OCI-LY3 (cell line): ENCODE results near the gene RAD18.

Experiments used
- H2AFZ ChIP-seq: fragments of 200-600, 300-600 bp; shearing (Covaris generic); 2 replicates; pipeline ENCODE4 v1.6.0; 2014; ENCODE audit warnings: antibody characterized with exemption, low read depth, low read length
- H3K27ac ChIP-seq: fragments of 200-600, 300-600 bp; sonication (generic); 2 replicates; pipeline ENCODE4 v1.5.1; 2014; ENCODE audit warnings: mild to moderate bottlenecking, low read length, moderate library complexity, mixed read lengths
- H3K27me3 ChIP-seq: fragments of 200-600, 300-600 bp; sonication (generic); 2 replicates; pipeline ENCODE4 v1.6.1; 2014; ENCODE audit warnings: low read depth, low read length, mixed read lengths
- H3K36me3 ChIP-seq: fragments of 200-600, 300-600 bp; sonication (generic); replicated peaks from 2 replicates; pipeline ENCODE3; 2014; ENCODE audit warnings: low read depth, low read length, mixed read lengths
- H3K4me1 ChIP-seq: fragments of 300-600, 200-600 bp; sonication (generic); 2 replicates; pipeline ENCODE4 v1.6.1; 2014; ENCODE audit warnings: low read length, mixed read lengths
- H3K4me2 ChIP-seq: fragments of 200-600, 300-600 bp; sonication (generic); 2 replicates; pipeline ENCODE4 v1.6.1; 2014; ENCODE audit warnings: low read length, mixed read lengths
- H3K4me3 ChIP-seq: fragments of 300-600, 200-600 bp; sonication (generic); 2 replicates; pipeline ENCODE4 v1.5.1; 2014; ENCODE audit warnings: antibody characterized with exemption, mild to moderate bottlenecking, low read length, moderate library complexity
- H3K79me2 ChIP-seq: fragments of 300-600, 200-600 bp; shearing (Covaris generic); 2 replicates; pipeline ENCODE4 v1.6.1; 2014; ENCODE audit warnings: mild to moderate bottlenecking, low read length, mixed read lengths
- H3K9ac ChIP-seq: fragments of 300-600, 200-600 bp; shearing (Covaris generic); 2 replicates; pipeline ENCODE4 v1.6.0; 2014; ENCODE audit warnings: mild to moderate bottlenecking, low read length, moderate library complexity
- H3K9me3 ChIP-seq: fragments of 200-600, 300-600 bp; shearing (Covaris generic); 2 replicates; pipeline ENCODE4 v1.6.1; 2014; ENCODE audit warnings: low read length, mixed read lengths; ENCODE audit not compliant: insufficient read depth
- H4K20me1 ChIP-seq: fragments of 200-600, 300-600 bp; sonication (generic); 2 replicates; pipeline ENCODE4 v1.6.1; 2016; ENCODE audit warnings: low read length, mixed read lengths; ENCODE audit not compliant: insufficient read depth
- EZH2phosphoT487 ChIP-seq: fragments of 200-600 bp; shearing (Covaris generic); IDR thresholded peaks from 2 replicates; pipeline ENCODE4 v1.6.1; 2018; ENCODE audit warnings: antibody characterized with exemption, mixed run types, low read depth
- TF ChIP-seq, protein P1 (sequence below): fragments of 200-600, 300-600 bp; sonication (generic); IDR thresholded peaks from 2 replicates; pipeline ENCODE4 v1.5.1; 2014; ENCODE audit warnings: antibody characterized with exemption, low read length, low read depth

Gene RAD18, protein sequence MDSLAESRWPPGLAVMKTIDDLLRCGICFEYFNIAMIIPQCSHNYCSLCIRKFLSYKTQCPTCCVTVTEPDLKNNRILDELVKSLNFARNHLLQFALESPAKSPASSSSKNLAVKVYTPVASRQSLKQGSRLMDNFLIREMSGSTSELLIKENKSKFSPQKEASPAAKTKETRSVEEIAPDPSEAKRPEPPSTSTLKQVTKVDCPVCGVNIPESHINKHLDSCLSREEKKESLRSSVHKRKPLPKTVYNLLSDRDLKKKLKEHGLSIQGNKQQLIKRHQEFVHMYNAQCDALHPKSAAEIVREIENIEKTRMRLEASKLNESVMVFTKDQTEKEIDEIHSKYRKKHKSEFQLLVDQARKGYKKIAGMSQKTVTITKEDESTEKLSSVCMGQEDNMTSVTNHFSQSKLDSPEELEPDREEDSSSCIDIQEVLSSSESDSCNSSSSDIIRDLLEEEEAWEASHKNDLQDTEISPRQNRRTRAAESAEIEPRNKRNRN

DNA sequence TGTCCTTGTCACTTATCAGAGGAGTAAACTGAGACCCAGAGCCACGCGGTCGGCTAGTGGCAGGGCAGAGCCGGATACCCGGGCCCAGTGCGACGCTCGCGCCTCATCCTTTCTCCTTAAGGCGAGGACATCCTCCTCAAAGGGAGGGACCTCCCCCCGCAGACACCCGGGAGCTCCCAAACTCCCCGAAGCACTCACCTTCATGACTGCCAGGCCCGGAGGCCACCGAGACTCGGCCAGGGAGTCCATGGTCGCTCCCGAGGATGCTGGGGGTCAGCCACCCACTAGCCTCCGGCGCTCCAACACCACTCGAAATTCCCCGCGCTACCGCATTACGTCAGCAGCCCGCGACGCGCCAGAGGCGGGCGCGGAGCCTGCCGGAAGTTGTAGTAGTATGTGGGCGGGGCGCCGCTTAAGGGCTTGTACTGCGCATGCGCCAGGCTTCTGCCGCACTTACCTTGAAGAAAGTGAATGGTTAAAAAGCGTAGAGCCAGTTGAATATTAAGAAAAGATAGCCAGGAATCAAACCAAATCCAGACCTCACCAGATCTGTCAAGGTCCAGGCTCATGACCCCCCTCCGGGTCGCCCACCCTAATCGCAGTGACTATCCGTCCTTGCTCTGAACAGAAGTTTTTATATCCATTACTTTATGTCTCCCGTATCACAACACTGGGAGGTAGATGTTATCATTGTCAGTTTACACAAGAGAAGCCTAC, at the start of gene RAD18:
RAD18 (minus strand) TSS at position 336 of the 717 bp plus-strand sequence; CDS start at position 249, 87 bp downstream.
- Histone ChIP-seq H4K20me1 (no peaks in the 10 kb centered on the region; the same call in 1 of the 2 replicates), H3K4me1 (peaks cover 27% of the 10 kb centered on the region), H3K4me2 (peak within 1 kb of the TSS; percentile 80), H2AFZ (peak within 1 kb of the TSS; percentile 69), H3K27ac (peak within 1 kb of the TSS; percentile 16), H3K4me3 (peak within 1 kb of the TSS; percentile 99), H3K9me3 (no peaks in the 10 kb centered on the region), H3K9ac (peak within 1 kb of the TSS; percentile 93), H3K27me3 (no peaks in the 10 kb centered on the region), H3K79me2 (peaks cover 46% of the 10 kb centered on the region), H3K36me3 (peaks cover 20% of the 10 kb centered on the region)
- TF ChIP-seq EZH2phosphoT487 = no peak
- TF ChIP-seq, protein P1, sequence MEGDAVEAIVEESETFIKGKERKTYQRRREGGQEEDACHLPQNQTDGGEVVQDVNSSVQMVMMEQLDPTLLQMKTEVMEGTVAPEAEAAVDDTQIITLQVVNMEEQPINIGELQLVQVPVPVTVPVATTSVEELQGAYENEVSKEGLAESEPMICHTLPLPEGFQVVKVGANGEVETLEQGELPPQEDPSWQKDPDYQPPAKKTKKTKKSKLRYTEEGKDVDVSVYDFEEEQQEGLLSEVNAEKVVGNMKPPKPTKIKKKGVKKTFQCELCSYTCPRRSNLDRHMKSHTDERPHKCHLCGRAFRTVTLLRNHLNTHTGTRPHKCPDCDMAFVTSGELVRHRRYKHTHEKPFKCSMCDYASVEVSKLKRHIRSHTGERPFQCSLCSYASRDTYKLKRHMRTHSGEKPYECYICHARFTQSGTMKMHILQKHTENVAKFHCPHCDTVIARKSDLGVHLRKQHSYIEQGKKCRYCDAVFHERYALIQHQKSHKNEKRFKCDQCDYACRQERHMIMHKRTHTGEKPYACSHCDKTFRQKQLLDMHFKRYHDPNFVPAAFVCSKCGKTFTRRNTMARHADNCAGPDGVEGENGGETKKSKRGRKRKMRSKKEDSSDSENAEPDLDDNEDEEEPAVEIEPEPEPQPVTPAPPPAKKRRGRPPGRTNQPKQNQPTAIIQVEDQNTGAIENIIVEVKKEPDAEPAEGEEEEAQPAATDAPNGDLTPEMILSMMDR = no peak

- no peak overlapping the region for H3K4me2 ChIP-seq
Measured at GRCh38 chr3:9012521-9012920, 49.2 kb upstream of the RAD18 start.

GRCh38 chr3:9009976-9010545, 46.8 kb upstream of the RAD18 start:
- H3K79me2 ChIP-seq = no peaks in the 10 kb centered on the region
- H3K27me3 ChIP-seq = no peaks in the 10 kb centered on the region
- no peak overlapping the region for H3K27ac ChIP-seq
- no peak for TF ChIP-seq EZH2phosphoT487
- TF ChIP-seq, protein P1 = no peak
- H3K4me1 ChIP-seq = no peaks in the 10 kb centered on the region
- no peak overlapping the region for H3K4me2 ChIP-seq
- no peak overlapping the region for H3K9ac ChIP-seq
- H3K9me3 ChIP-seq = no peaks in the 10 kb centered on the region
- no peaks in the 10 kb centered on the region for H4K20me1 ChIP-seq
- no peak overlapping the region for H3K4me3 ChIP-seq
- no peak overlapping the region for H2AFZ ChIP-seq
- H3K36me3 ChIP-seq = no peaks in the 10 kb centered on the region

More at GRCh38 chr3:9012521-9012920, 49.2 kb upstream of the RAD18 start:
- H3K79me2 ChIP-seq = no peaks in the 10 kb centered on the region
- H3K36me3 ChIP-seq = no peaks in the 10 kb centered on the region
- H3K27ac ChIP-seq = no peak overlapping the region
- H2AFZ ChIP-seq = no peak overlapping the region
- H3K9me3 ChIP-seq = no peaks in the 10 kb centered on the region
- no peak overlapping the region for H3K4me3 ChIP-seq
- no peaks in the 10 kb centered on the region for H4K20me1 ChIP-seq
- TF ChIP-seq, protein P1 = no peak
- no peak for TF ChIP-seq EZH2phosphoT487
- no peaks in the 10 kb centered on the region for H3K27me3 ChIP-seq
- H3K4me1 ChIP-seq = no peaks in the 10 kb centered on the region
- no peak overlapping the region for H3K9ac ChIP-seq
